GM10847 (cell line): ENCODE data around the gene CSMD2.

ENCODE experiments used
- POLR2A ChIP-seq: IDR thresholded peaks from 2 replicates; pipeline ENCODE4 v1.6.1; 2011; ENCODE audit not compliant: insufficient read length; ENCODE audit errors: extremely low read depth

The CSMD2 gene

GRCh38 chr1:33797849-33798248 lies 367.2 kb downstream of the CSMD2 start:
- TF ChIP-seq POLR2A: no peak

GRCh38 chr1:33792651-33793050 lies 372.4 kb downstream of the CSMD2 start:
- no peak for TF ChIP-seq POLR2A

- TF ChIP-seq POLR2A: no peak
Measured at GRCh38 chr1:33792216-33792615, 372.8 kb downstream of the CSMD2 start.

- TF ChIP-seq POLR2A: no peak
Measured at GRCh38 chr1:33791251-33791650, 373.8 kb downstream of the CSMD2 start.

GRCh38 chr1:33790577-33790976 lies 374.5 kb downstream of the CSMD2 start:
- no peak for TF ChIP-seq POLR2A

- no peak for TF ChIP-seq POLR2A
Measured at GRCh38 chr1:33784876-33785275, 380.2 kb downstream of the CSMD2 start.

- TF ChIP-seq POLR2A: no peak
Measured at GRCh38 chr1:33782776-33783175, 382.3 kb downstream of the CSMD2 start.

- TF ChIP-seq POLR2A: no peak
Measured at GRCh38 chr1:33781652-33782051, 383.4 kb downstream of the CSMD2 start.

- no peak for TF ChIP-seq POLR2A
Measured at GRCh38 chr1:33777337-33777736, 387.7 kb downstream of the CSMD2 start.

GRCh38 chr1:33768821-33769220 lies 396.2 kb downstream of the CSMD2 start:
- no peak for TF ChIP-seq POLR2A

GRCh38 chr1:33768106-33768505 lies 396.9 kb downstream of the CSMD2 start:
- no peak for TF ChIP-seq POLR2A

GRCh38 chr1:33764149-33764548 lies 400.9 kb downstream of the CSMD2 start:
- no peak for TF ChIP-seq POLR2A

GRCh38 chr1:33763406-33763805 lies 401.6 kb downstream of the CSMD2 start:
- no peak for TF ChIP-seq POLR2A

GRCh38 chr1:33762962-33763361 lies 402.1 kb downstream of the CSMD2 start:
- no peak for TF ChIP-seq POLR2A

GRCh38 chr1:33762109-33762830 lies 402.8 kb downstream of the CSMD2 start:
- TF ChIP-seq POLR2A: no peak

- no peak for TF ChIP-seq POLR2A
Measured at GRCh38 chr1:33758698-33759097, 406.3 kb downstream of the CSMD2 start.
